SH-SY5Y (cell line): ENCODE data around the gene CERKL.

Experiments
- GATA2 ChIP-seq: IDR thresholded peaks from 2 replicates; pipeline ENCODE4 v1.6.1; 2011; ENCODE audit warnings: mild to moderate bottlenecking, low read depth, low read length
- GATA3 ChIP-seq: IDR thresholded peaks from 2 replicates; pipeline ENCODE4 v1.6.1; 2011; ENCODE audit warnings: low read depth, mild to moderate bottlenecking, low read length, moderate library complexity

DNA sequence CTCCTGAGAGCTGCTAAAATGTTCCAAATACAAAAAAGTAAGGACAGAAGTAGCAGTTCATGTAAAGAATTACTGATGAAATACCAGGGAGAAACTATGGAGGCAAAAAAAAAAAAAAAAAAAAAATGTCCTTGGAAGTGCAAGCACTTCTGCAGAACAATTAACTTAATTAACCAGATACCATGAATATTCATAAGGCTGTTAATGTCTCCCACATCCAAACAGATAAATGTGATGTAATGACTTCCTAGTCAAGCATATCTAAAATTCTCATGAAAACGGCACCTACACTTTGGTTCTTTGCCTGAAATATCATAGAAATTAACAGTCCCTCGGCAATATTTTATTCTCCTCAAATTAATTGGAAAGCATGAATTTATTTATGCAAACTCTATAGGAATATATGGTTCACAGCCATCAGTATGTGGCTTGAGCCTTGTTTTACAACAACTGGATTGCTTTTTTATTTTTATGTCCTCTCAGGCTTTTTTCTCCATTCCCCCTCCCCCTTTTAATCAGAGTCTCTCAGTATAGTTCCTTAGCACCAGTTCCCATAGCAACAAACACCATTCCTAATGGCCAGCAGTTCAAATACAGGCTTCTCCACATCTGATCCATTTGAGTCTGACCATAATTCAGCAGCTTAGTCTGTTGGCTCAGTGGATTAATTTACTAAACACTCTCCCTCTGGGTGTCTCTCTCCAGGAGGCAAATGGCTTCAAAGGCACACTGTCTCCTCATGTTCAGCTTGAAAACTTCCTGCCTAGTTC lies 102.7 kb downstream of the CERKL start:
- no peak for TF ChIP-seq GATA2
- no peak for TF ChIP-seq GATA3
